Subcutaneous adipose tissue (tissue), 4 donors: ENCODE data around the gene ANKRD34A. TPM values are rescaled to one million over a fixed set of nuclear protein-coding genes. Genes with fewer than 3 reads are reported as not detected.

Experiments
- CTCF ChIP-seq: fragments of 450-650 bp; IDR thresholded peaks from one replicate; pipeline ENCODE4 v1.5.1; 2016; ENCODE audit warnings: low read depth, mild to moderate bottlenecking, control low read depth, antibody characterized with exemption, moderate library complexity
- total RNA-seq, 4 donors: library from RNA; depleted of rRNA; stranded (reverse); fragments of >200 nt; gene quantifications; one replicate each; pipeline ENCODE4 v1.1.0, GENCODE V29; 2016

Gene ANKRD34A
- total RNA-seq, 4 donors from 2014 or later = 0.22 to 1.9 (median 0.34) TPM; not detected in 1

GRCh38 chr1:145949219-145949618, 15.2 kb downstream of the ANKRD34A start:
- TF ChIP-seq CTCF = no peak

- no peak for TF ChIP-seq CTCF
Observed at GRCh38 chr1:145947551-145947950, 16.8 kb downstream of the ANKRD34A start.

GRCh38 chr1:145946477-145946986, 17.8 kb downstream of the ANKRD34A start:
- TF ChIP-seq CTCF = no peak

- no peak for TF ChIP-seq CTCF
Observed at GRCh38 chr1:145944532-145944931, 19.8 kb downstream of the ANKRD34A start.

- TF ChIP-seq CTCF = no peak
Observed at GRCh38 chr1:145942871-145943270, 21.5 kb downstream of the ANKRD34A start.

GRCh38 chr1:145942405-145942804, 22.0 kb downstream of the ANKRD34A start:
- TF ChIP-seq CTCF = no peak

- no peak for TF ChIP-seq CTCF
Observed at GRCh38 chr1:145937436-145937835, 26.9 kb downstream of the ANKRD34A start.
